Lower lobe of right lung (tissue), 2 donors: Measurements from ENCODE around the gene FBLN2. TPM values are rescaled to one million over a fixed set of nuclear protein-coding genes. Genes with fewer than 3 reads are reported as not detected.
A peak's percentile ranks its signal among the peaks of the same experiment; 100 is the strongest.

ENCODE experiments used
- ATAC-seq, 2 donors: fragments of 200-7000 bp; cut with Tn5 transposase; one replicate each; pipeline ENCODE4 v1.9.1; 2020 to 2022; ENCODE audit warnings: mild to moderate bottlenecking in 2 of 2, moderate library complexity in 2 of 2
- DNase-seq: peaks from one replicate; pipeline ENCODE4 v3.0.0-alpha.2; 2020
- H3K27ac ChIP-seq: fragments of 200-600 bp; one replicate; pipeline ENCODE4 v1.8.0; 2022
- H3K27me3 ChIP-seq: fragments of 200-600 bp; one replicate; pipeline ENCODE4 v1.8.0; 2022; ENCODE audit warnings: low read depth
- H3K36me3 ChIP-seq: fragments of 200-600 bp; one replicate; pipeline ENCODE4 v1.8.0; 2022; ENCODE audit warnings: mild to moderate bottlenecking
- H3K4me1 ChIP-seq: fragments of 200-600 bp; one replicate; pipeline ENCODE4 v1.8.0; 2022
- H3K4me3 ChIP-seq: fragments of 200-600 bp; one replicate; pipeline ENCODE4 v1.8.0; 2022; ENCODE audit warnings: mild to moderate bottlenecking
- H3K9me3 ChIP-seq: fragments of 200-600 bp; one replicate; pipeline ENCODE4 v1.8.0; 2022
- CTCF ChIP-seq: fragments of 200-600 bp; IDR thresholded peaks from one replicate; pipeline ENCODE4 v1.8.0; 2022; ENCODE audit warnings: antibody characterized with exemption, mild to moderate bottlenecking
- intact Hi-C: fragments of 100-400 bp; cut with DNase I; formaldehyde crosslinking; loops from one replicate; pipeline ENCODE4 v1.11.0; 2022
- total RNA-seq: library from RNA; stranded (reverse); fragmentation: NEBNext Ultra II Directional; extraction: Animal tissue kit (Norgen Biotek cat#: 25700); gene quantifications from one replicate; pipeline ENCODE4 v1.2.1, GENCODE V29; 2021
- donor health status: DM: no; HTN: yes; CAD: no; lungs with severe emphysema.

Gene FBLN2
- total RNA-seq, 1 donor from 2014 or later = 40.8 TPM

- TF ChIP-seq CTCF = no peak
- ATAC-seq (no peak), DNase-seq (peak; percentile 31)
- no peak overlapping the region for H3K27ac ChIP-seq
- intact Hi-C loops = no loop called here
- no peaks in the 10 kb centered on the region for H3K27me3 ChIP-seq
- no peaks in the 10 kb centered on the region for H3K36me3 ChIP-seq
- no peaks in the 10 kb centered on the region for H3K9me3 ChIP-seq
- no peaks in the 10 kb centered on the region for H3K4me1 ChIP-seq
- H3K4me3 ChIP-seq = no peak overlapping the region
Observed at GRCh38 chr3:13626396-13626795, 77.5 kb downstream of the FBLN2 start.

- ATAC-seq (no peak), DNase-seq (peak; percentile 20)
- Histone ChIP-seq H3K36me3 (no peaks in the 10 kb centered on the region), H3K27me3 (no peaks in the 10 kb centered on the region), H3K27ac (no peak overlapping the region), H3K9me3 (no peaks in the 10 kb centered on the region), H3K4me3 (no peak overlapping the region), H3K4me1 (no peaks in the 10 kb centered on the region)
- TF ChIP-seq CTCF = no peak
- intact Hi-C loops = no loop called here
Observed at GRCh38 chr3:13626915-13627460, 78.1 kb downstream of the FBLN2 start.

- H3K27me3 ChIP-seq = no peaks in the 10 kb centered on the region
- no peak overlapping the region for H3K4me3 ChIP-seq
- DNase-seq = no peak
- intact Hi-C loops = no loop called here
- no peak overlapping the region for H3K27ac ChIP-seq
- H3K36me3 ChIP-seq = no peaks in the 10 kb centered on the region
- H3K4me1 ChIP-seq = no peaks in the 10 kb centered on the region
- no peaks in the 10 kb centered on the region for H3K9me3 ChIP-seq
- no peak for TF ChIP-seq CTCF
- ATAC-seq = no peak
Observed at GRCh38 chr3:13627681-13628080, 78.8 kb downstream of the FBLN2 start.

- DNase-seq = no peak
- ATAC-seq = peak in 1 of 2 donors; percentile 3
- intact Hi-C loops = no loop called here
Observed at GRCh38 chr3:13628432-13628831, 79.5 kb downstream of the FBLN2 start.

GRCh38 chr3:13628841-13629551, 80.1 kb downstream of the FBLN2 start:
- no peak for TF ChIP-seq CTCF
- no peak overlapping the region for H3K27ac ChIP-seq
- no peaks in the 10 kb centered on the region for H3K36me3 ChIP-seq
- DNase-seq (no peak), ATAC-seq (peak in 1 of 2 donors; percentile 3)
- H3K9me3 ChIP-seq = no peaks in the 10 kb centered on the region
- no peaks in the 10 kb centered on the region for H3K27me3 ChIP-seq
- H3K4me3 ChIP-seq = no peak overlapping the region
- no peaks in the 10 kb centered on the region for H3K4me1 ChIP-seq
- intact Hi-C loops = no loop called here

More at GRCh38 chr3:13628432-13628831, 79.5 kb downstream of the FBLN2 start:
- H3K36me3 ChIP-seq = no peaks in the 10 kb centered on the region
- no peaks in the 10 kb centered on the region for H3K27me3 ChIP-seq
- H3K27ac ChIP-seq = no peak overlapping the region
- no peaks in the 10 kb centered on the region for H3K4me1 ChIP-seq
- TF ChIP-seq CTCF = no peak
- H3K9me3 ChIP-seq = no peaks in the 10 kb centered on the region
- no peak overlapping the region for H3K4me3 ChIP-seq
